Parathyroid adenoma (tissue), 2 donors: ENCODE measurements around the gene CASTOR2.

Source experiments
- H2AFZ ChIP-seq: fragments of 300-600 bp; sonication (generic); one replicate; pipeline ENCODE4 v1.7.0; 2017; ENCODE audit warnings: antibody characterized with exemption, mild to moderate bottlenecking
- H3K27ac ChIP-seq: fragments of 300-600 bp; sonication (generic); one replicate; pipeline ENCODE4 v1.7.0; 2017
- H3K27me3 ChIP-seq: fragments of 300-600 bp; sonication (generic); one replicate; pipeline ENCODE4 v1.7.0; 2017; ENCODE audit warnings: low read length; ENCODE audit not compliant: control insufficient read depth, insufficient read depth
- H3K36me3 ChIP-seq: fragments of 300-600 bp; sonication (generic); one replicate; pipeline ENCODE4 v1.7.0; 2017; ENCODE audit warnings: low read length; ENCODE audit not compliant: control insufficient read depth, insufficient read depth
- H3K4me1 ChIP-seq: fragments of 300-600 bp; sonication (generic); one replicate; pipeline ENCODE4 v1.7.0; 2017; ENCODE audit warnings: control low read depth
- H3K4me2 ChIP-seq: fragments of 300-600 bp; sonication (generic); one replicate; pipeline ENCODE4 v1.7.0; 2017; ENCODE audit warnings: low read length
- H3K4me3 ChIP-seq: fragments of 300-600 bp; sonication (generic); one replicate; pipeline ENCODE4 v1.7.0; 2017; ENCODE audit warnings: low read depth, low read length
- H3K79me2 ChIP-seq: fragments of 300-600 bp; sonication (generic); one replicate; pipeline ENCODE4 v1.7.0; 2017; ENCODE audit warnings: control low read depth
- H3K9ac ChIP-seq: fragments of 300-600 bp; sonication (generic); one replicate; pipeline ENCODE4 v1.7.0; 2017; ENCODE audit warnings: mild to moderate bottlenecking
- H3K9me3 ChIP-seq: fragments of 300-600 bp; sonication (generic); one replicate; pipeline ENCODE4 v1.7.0; 2017; ENCODE audit warnings: low read length; ENCODE audit not compliant: control insufficient read depth
- TF ChIP-seq, protein P1 (sequence below): fragments of 300-600 bp; sonication (generic); IDR thresholded peaks from one replicate; pipeline ENCODE4 v1.7.0; 2017; ENCODE audit warnings: antibody characterized with exemption, mild to moderate bottlenecking
- donor health status: primary hyperparathyroidism.

The CASTOR2 gene

DNA sequence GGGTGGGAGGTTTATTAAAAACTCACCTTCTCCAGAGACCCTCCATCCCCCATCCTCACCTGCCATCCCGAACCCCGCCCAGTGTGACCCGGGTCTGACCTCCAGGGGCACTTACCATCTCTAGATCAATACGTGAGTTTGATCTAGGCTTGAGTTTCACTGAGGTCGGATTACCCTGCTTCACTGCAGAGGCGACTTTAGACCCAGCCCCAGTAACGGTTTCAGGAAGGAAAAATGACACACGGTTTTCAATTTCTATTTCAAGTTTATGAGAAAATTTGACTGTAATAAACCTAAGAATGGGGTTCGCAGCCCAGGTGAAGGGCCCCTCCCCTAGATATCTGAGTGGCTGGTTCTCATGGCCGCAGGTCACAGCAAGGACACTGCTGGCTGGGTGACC, 76.0 kb downstream of the CASTOR2 start:
- no peak overlapping the region for H3K9ac ChIP-seq
- no peak overlapping the region for H3K27ac ChIP-seq
- no peak overlapping the region for H3K4me3 ChIP-seq
- H3K4me1 ChIP-seq: no peaks in the 10 kb centered on the region
- TF ChIP-seq, protein P1, sequence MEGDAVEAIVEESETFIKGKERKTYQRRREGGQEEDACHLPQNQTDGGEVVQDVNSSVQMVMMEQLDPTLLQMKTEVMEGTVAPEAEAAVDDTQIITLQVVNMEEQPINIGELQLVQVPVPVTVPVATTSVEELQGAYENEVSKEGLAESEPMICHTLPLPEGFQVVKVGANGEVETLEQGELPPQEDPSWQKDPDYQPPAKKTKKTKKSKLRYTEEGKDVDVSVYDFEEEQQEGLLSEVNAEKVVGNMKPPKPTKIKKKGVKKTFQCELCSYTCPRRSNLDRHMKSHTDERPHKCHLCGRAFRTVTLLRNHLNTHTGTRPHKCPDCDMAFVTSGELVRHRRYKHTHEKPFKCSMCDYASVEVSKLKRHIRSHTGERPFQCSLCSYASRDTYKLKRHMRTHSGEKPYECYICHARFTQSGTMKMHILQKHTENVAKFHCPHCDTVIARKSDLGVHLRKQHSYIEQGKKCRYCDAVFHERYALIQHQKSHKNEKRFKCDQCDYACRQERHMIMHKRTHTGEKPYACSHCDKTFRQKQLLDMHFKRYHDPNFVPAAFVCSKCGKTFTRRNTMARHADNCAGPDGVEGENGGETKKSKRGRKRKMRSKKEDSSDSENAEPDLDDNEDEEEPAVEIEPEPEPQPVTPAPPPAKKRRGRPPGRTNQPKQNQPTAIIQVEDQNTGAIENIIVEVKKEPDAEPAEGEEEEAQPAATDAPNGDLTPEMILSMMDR: no peak
- no peaks in the 10 kb centered on the region for H3K27me3 ChIP-seq
- H3K36me3 ChIP-seq: no peaks in the 10 kb centered on the region
- H3K79me2 ChIP-seq: no peaks in the 10 kb centered on the region
- no peaks in the 10 kb centered on the region for H3K9me3 ChIP-seq
- no peak overlapping the region for H2AFZ ChIP-seq
- no peak overlapping the region for H3K4me2 ChIP-seq

DNA sequence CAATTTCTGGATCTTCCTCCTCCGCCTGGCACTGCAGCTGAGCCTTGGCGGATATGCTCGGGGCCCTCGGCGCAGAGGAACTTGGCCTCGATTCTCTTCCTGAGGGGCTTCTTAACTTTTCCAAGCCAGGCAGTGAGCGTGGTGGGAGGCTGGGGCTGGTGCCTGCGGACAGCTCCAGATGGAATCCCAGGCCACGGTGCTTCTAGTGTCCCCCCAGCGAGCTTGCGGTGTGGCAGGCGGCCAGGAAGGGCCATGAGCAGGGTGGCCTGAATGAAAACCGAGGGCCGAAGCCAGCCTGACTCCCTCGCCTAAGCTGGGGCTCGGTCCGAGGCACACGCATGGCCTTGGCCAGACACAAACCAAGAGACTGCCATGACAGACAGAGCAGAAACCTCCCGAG, 77.8 kb downstream of the CASTOR2 start:
- Histone ChIP-seq H3K27me3 (no peaks in the 10 kb centered on the region), H3K79me2 (no peaks in the 10 kb centered on the region), H2AFZ (no peak overlapping the region), H3K9me3 (no peaks in the 10 kb centered on the region), H3K36me3 (no peaks in the 10 kb centered on the region), H3K9ac (no peak overlapping the region), H3K4me2 (no peak overlapping the region), H3K27ac (no peak overlapping the region), H3K4me3 (no peak overlapping the region), H3K4me1 (no peaks in the 10 kb centered on the region)
- TF ChIP-seq, protein P1: no peak

DNA sequence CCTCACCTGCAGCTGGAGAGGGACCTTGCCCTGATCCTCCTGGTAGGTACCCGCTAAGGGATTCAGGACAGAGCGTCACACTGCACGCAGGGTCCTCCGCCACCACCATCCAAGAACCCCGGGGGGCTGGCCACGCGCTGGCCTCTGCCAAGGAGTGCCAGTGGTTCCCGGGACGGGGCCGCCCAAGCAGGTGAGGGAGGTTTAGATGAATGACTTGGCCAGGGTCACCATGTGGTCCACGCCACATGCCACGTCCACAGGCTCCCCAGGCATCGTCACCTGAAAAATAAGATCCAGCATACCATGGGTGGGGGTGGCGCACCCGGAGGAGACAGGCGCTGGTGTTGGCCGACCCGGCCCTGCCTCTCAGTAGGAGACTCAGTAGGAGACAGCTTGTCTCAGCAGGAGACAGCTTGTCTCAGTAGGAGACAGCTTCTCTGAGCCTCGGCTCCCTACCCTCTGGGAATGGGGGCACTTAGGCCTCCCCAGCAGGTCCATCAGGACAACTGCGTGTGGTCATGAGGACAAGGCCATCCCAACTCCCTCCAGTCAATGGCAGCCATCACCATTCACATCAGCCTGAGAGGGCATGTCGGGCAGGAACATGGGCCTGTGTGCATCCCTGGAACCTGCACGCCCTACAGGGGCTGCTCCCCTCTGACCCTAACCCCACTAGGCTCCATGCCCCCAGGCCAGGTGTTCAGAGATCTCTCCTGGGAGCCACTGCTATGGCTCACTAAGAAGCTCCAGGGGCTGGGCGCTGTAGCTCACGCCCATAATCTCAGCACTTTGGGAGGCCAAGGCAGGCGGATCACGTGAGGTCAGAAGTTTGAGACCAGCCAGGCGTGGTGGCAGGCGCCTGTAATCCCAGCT, 78.6 kb downstream of the CASTOR2 start:
- no peak overlapping the region for H3K4me2 ChIP-seq
- H2AFZ ChIP-seq: no peak overlapping the region
- H3K9me3 ChIP-seq: no peaks in the 10 kb centered on the region
- H3K27ac ChIP-seq: no peak overlapping the region
- H3K4me1 ChIP-seq: no peaks in the 10 kb centered on the region
- no peak overlapping the region for H3K9ac ChIP-seq
- TF ChIP-seq, protein P1: no peak
- no peaks in the 10 kb centered on the region for H3K36me3 ChIP-seq
- no peaks in the 10 kb centered on the region for H3K79me2 ChIP-seq
- no peak overlapping the region for H3K4me3 ChIP-seq
- no peaks in the 10 kb centered on the region for H3K27me3 ChIP-seq

DNA sequence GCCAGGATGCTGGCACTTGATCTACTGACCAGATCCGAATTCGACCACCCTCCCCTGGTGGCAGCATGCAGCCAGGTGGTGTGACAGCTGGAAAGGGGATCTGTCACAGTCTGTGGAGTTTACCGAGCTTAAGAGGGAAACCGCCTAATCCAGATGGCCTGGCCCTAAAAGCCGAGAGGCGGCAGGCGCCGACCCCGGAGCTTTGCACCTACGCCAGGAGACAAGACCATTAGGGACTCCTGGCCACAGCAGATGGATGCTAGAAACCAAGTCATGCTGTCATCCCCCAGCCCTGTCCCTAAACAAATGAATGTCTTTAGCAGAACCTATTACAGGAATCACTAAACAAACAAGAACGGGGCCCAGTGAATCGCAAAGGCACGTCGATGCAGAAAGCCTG, 81.4 kb downstream of the CASTOR2 start:
- no peaks in the 10 kb centered on the region for H3K36me3 ChIP-seq
- H3K9ac ChIP-seq: no peak overlapping the region
- no peak overlapping the region for H3K4me2 ChIP-seq
- H3K79me2 ChIP-seq: no peaks in the 10 kb centered on the region
- H2AFZ ChIP-seq: no peak overlapping the region
- no peak overlapping the region for H3K27ac ChIP-seq
- no peaks in the 10 kb centered on the region for H3K27me3 ChIP-seq
- H3K4me1 ChIP-seq: no peaks in the 10 kb centered on the region
- TF ChIP-seq, protein P1: no peak
- no peaks in the 10 kb centered on the region for H3K9me3 ChIP-seq
- H3K4me3 ChIP-seq: no peak overlapping the region
